Neural cell (in vitro differentiated cells): ENCODE data around the gene KIAA0753.
A peak's percentile ranks its signal among the peaks of the same experiment; 100 is the strongest.

ENCODE experiments used
- CTCF ChIP-seq: fragments of 450-650 bp; IDR thresholded peaks from 2 replicates; pipeline ENCODE4 v1.5.1; 2014; ENCODE audit warnings: antibody characterized with exemption, mild to moderate bottlenecking, moderate library complexity; ENCODE audit not compliant: poor library complexity, severe bottlenecking
- EZH2 ChIP-seq: fragments of 200-600, 300-800 bp; shearing (Covaris generic), sonication (generic); IDR thresholded peaks from 2 replicates; pipeline ENCODE4 v1.6.1; 2014; ENCODE audit warnings: antibody characterized with exemption, low read length, borderline replicate concordance, mild to moderate bottlenecking; ENCODE audit not compliant: insufficient read depth, poor library complexity, severe bottlenecking
- TF ChIP-seq, protein P1 (sequence below): IDR thresholded peaks from 2 replicates; pipeline ENCODE4 v1.6.1; 2012; ENCODE audit warnings: borderline replicate concordance

DNA sequence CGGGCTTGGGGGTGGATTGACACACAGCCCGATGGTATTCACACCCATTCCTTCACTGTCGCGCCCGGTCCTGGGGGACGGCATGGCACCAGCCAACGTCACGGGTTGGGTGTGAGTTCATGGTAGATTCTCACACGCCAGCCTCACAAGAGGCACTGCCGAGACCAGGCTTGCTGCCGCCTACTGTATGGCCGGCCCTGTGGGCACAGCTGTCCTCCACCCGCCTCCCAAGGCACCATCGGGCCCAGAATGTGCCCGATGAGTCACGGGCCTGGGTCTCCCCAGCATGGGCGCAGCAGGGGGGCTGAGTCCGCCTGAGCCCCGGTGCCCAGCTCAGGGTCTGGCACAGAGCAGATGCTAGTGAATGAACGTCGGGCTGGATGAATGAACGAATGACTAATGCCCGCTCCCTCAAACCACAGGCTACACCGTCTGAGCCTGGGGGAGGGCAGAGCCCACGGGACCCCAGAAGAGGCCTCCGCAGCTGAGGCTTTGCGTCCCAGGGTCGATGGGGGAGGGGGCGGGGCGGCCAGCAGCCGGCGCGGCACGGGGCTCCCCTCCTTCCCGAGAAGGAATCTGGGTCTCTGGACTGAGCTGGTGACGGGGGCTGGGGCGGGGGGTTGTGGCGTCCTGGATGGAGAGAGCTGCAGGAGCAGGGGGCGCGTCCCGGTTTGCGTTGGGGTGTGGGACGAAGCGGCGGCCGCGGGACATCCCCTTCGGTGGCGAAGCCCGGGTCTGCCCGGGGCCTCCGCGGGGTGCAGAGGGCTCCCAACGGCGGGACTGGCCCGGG is 85.0 kb downstream of the KIAA0753 start:
- TF ChIP-seq, protein P1, sequence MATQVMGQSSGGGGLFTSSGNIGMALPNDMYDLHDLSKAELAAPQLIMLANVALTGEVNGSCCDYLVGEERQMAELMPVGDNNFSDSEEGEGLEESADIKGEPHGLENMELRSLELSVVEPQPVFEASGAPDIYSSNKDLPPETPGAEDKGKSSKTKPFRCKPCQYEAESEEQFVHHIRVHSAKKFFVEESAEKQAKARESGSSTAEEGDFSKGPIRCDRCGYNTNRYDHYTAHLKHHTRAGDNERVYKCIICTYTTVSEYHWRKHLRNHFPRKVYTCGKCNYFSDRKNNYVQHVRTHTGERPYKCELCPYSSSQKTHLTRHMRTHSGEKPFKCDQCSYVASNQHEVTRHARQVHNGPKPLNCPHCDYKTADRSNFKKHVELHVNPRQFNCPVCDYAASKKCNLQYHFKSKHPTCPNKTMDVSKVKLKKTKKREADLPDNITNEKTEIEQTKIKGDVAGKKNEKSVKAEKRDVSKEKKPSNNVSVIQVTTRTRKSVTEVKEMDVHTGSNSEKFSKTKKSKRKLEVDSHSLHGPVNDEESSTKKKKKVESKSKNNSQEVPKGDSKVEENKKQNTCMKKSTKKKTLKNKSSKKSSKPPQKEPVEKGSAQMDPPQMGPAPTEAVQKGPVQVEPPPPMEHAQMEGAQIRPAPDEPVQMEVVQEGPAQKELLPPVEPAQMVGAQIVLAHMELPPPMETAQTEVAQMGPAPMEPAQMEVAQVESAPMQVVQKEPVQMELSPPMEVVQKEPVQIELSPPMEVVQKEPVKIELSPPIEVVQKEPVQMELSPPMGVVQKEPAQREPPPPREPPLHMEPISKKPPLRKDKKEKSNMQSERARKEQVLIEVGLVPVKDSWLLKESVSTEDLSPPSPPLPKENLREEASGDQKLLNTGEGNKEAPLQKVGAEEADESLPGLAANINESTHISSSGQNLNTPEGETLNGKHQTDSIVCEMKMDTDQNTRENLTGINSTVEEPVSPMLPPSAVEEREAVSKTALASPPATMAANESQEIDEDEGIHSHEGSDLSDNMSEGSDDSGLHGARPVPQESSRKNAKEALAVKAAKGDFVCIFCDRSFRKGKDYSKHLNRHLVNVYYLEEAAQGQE: no peak
- TF ChIP-seq CTCF (no peak), EZH2 (peak; percentile 25)
